MM.1S (cell line): ENCODE measurements around the gene SRPK3.

Experiments used
- DNase-seq: peaks from one replicate; pipeline ENCODE4 v3.0.0-alpha.2; 2015
- H2AFZ ChIP-seq: fragments of 300-600 bp; sonication (generic); 2 replicates; pipeline ENCODE4 v1.6.0; 2016; ENCODE audit warnings: antibody characterized with exemption, low read length
- H3F3A ChIP-seq: fragments of 300-600 bp; sonication (generic); 2 replicates; pipeline ENCODE4 v1.6.1; 2016; ENCODE audit warnings: mild to moderate bottlenecking, antibody characterized with exemption, low read length, moderate library complexity, mixed read lengths; ENCODE audit not compliant: insufficient read depth
- H3K27ac ChIP-seq: fragments of 300-600 bp; sonication (generic); 2 replicates; pipeline ENCODE4 v1.5.1; 2016; ENCODE audit warnings: mild to moderate bottlenecking, low read length
- H3K27me3 ChIP-seq: fragments of 300-600 bp; sonication (generic); replicated peaks from 2 replicates; pipeline ENCODE4 v1.6.0; 2016; ENCODE audit warnings: low read length; ENCODE audit not compliant: insufficient read depth
- H3K36me3 ChIP-seq: fragments of 300-600 bp; sonication (generic); replicated peaks from 2 replicates; pipeline ENCODE4 v1.6.1; 2016; ENCODE audit warnings: mild to moderate bottlenecking, low read length, mixed read lengths; ENCODE audit not compliant: insufficient read depth
- H3K4me1 ChIP-seq: fragments of 300-600 bp; sonication (generic); 2 replicates; pipeline ENCODE4 v1.6.1; 2016; ENCODE audit warnings: low read length, mixed read lengths
- H3K4me2 ChIP-seq: fragments of 300-600 bp; sonication (generic); 2 replicates; pipeline ENCODE4 v1.6.0; 2016; ENCODE audit warnings: low read depth, low read length
- H3K4me3 ChIP-seq: fragments of 300-600 bp; sonication (generic); 2 replicates; pipeline ENCODE4 v1.5.1; 2016; ENCODE audit warnings: low read length, mixed read lengths
- H3K79me2 ChIP-seq: fragments of 300-600 bp; sonication (generic); 2 replicates; pipeline ENCODE4 v1.6.1; 2016; ENCODE audit warnings: mixed run types, low read length, mixed read lengths
- H3K9ac ChIP-seq: fragments of 300-600 bp; sonication (generic); 2 replicates; pipeline ENCODE4 v1.6.1; 2016; ENCODE audit warnings: low read length, mixed read lengths
- H3K9me2 ChIP-seq: fragments of 300-600 bp; sonication (generic); replicated peaks from 2 replicates; pipeline ENCODE4 v1.6.1; 2016; ENCODE audit warnings: mild to moderate bottlenecking, low read length, mixed read lengths; ENCODE audit not compliant: insufficient read depth
- H3K9me3 ChIP-seq: fragments of 300-600 bp; sonication (generic); replicated peaks from 2 replicates; pipeline ENCODE4 v1.6.1; 2016; ENCODE audit warnings: mild to moderate bottlenecking, low read length, mixed read lengths; ENCODE audit not compliant: insufficient read depth
- H4K20me1 ChIP-seq: fragments of 300-600 bp; sonication (generic); 2 replicates; pipeline ENCODE4 v1.6.1; 2016; ENCODE audit warnings: mild to moderate bottlenecking, low read length, moderate library complexity, mixed read lengths; ENCODE audit not compliant: insufficient read depth
- CTCF ChIP-seq: fragments of 300-600 bp; sonication (generic); IDR thresholded peaks from 2 replicates; pipeline ENCODE4 v1.5.1; 2016; ENCODE audit warnings: antibody characterized with exemption, low read length, mixed read lengths
- EZH2 ChIP-seq: fragments of 300-600 bp; sonication (generic); optimal IDR thresholded peaks from 2 replicates; pipeline ENCODE3; 2017; ENCODE audit warnings: low read depth, mild to moderate bottlenecking, antibody characterized with exemption, low read length, mixed read lengths
- EZH2phosphoT487 ChIP-seq: fragments of 300-600 bp; sonication (generic); IDR thresholded peaks from 2 replicates; pipeline ENCODE4 v1.6.1; 2018; ENCODE audit warnings: antibody characterized with exemption, low read length

The SRPK3 gene

GRCh38 chrX:153786669-153787068, 5.8 kb downstream of the SRPK3 start:
- no peaks in the 10 kb centered on the region for H3K9me3 ChIP-seq
- H3K27me3 ChIP-seq = no peaks in the 10 kb centered on the region
- no peak overlapping the region for H3K4me2 ChIP-seq
- H3K79me2 ChIP-seq = peaks cover 8% of the 10 kb centered on the region
- no peak for DNase-seq
- H4K20me1 ChIP-seq = no peaks in the 10 kb centered on the region
- H3K9me2 ChIP-seq = no peaks in the 10 kb centered on the region
- no peak overlapping the region for H2AFZ ChIP-seq
- H3F3A ChIP-seq = no peaks in the 10 kb centered on the region
- no peak overlapping the region for H3K9ac ChIP-seq
- H3K36me3 ChIP-seq = no peaks in the 10 kb centered on the region
- no peaks in the 10 kb centered on the region for H3K4me1 ChIP-seq
- no peak for TF ChIP-seq EZH2phosphoT487
- TF ChIP-seq CTCF = no peak
- no peak for TF ChIP-seq EZH2
- no peak overlapping the region for H3K4me3 ChIP-seq
- H3K27ac ChIP-seq = no peak overlapping the region

- no peak overlapping the region for H3K27ac ChIP-seq
- no peak for TF ChIP-seq EZH2phosphoT487
- no peak for TF ChIP-seq CTCF
- TF ChIP-seq EZH2 = no peak
- H2AFZ ChIP-seq = no peak overlapping the region
- no peaks in the 10 kb centered on the region for H3K36me3 ChIP-seq
- no peak overlapping the region for H3K4me3 ChIP-seq
- H3K27me3 ChIP-seq = no peaks in the 10 kb centered on the region
- H3K9me2 ChIP-seq = no peaks in the 10 kb centered on the region
- no peaks in the 10 kb centered on the region for H4K20me1 ChIP-seq
- H3K4me2 ChIP-seq = no peak overlapping the region
- no peak for DNase-seq
- H3K4me1 ChIP-seq = 0 out of 2 replicates have a peak, but pooled peaks cover 6% of the 10 kb centered on the region
- H3K9ac ChIP-seq = no peak overlapping the region
- peaks cover 33% of the 10 kb centered on the region for H3K79me2 ChIP-seq
- no peaks in the 10 kb centered on the region for H3F3A ChIP-seq
- no peaks in the 10 kb centered on the region for H3K9me3 ChIP-seq
Measured at GRCh38 chrX:153789654-153790053, 8.8 kb downstream of the SRPK3 start.

- no peak overlapping the region for H3K4me2 ChIP-seq
- no peak overlapping the region for H2AFZ ChIP-seq
- H3K27ac ChIP-seq = no peak overlapping the region
- H3K9ac ChIP-seq = no peak overlapping the region
- no peaks in the 10 kb centered on the region for H3K36me3 ChIP-seq
- no peaks in the 10 kb centered on the region for H3K9me3 ChIP-seq
- H3K27me3 ChIP-seq = no peaks in the 10 kb centered on the region
- TF ChIP-seq EZH2 (no peak), EZH2phosphoT487 (no peak), CTCF (no peak)
- 0 out of 2 replicates have a peak, but pooled peaks cover 6% of the 10 kb centered on the region for H3K4me1 ChIP-seq
- H3K9me2 ChIP-seq = no peaks in the 10 kb centered on the region
- no peak overlapping the region for H3K4me3 ChIP-seq
- peaks cover 49% of the 10 kb centered on the region for H3K79me2 ChIP-seq
- no peaks in the 10 kb centered on the region for H4K20me1 ChIP-seq
- no peak for DNase-seq
- no peaks in the 10 kb centered on the region for H3F3A ChIP-seq
Measured at GRCh38 chrX:153791104-153791852, 10.4 kb downstream of the SRPK3 start.
